SK-N-SH treated with all-trans-retinoic acid at 6 μM for 48 hours (cell line): Measurements from ENCODE around the gene LRRC58.
A peak's percentile ranks its signal among the peaks of the same experiment; 100 is the strongest.

Experiments
- BACH2 ChIP-seq: fragments of 250-450 bp; sonication (Bioruptor Pico); IDR thresholded peaks from 2 replicates; pipeline ENCODE4 v1.9.0; 2021; ENCODE audit warnings: mild to moderate bottlenecking, borderline replicate concordance
- CREB5 ChIP-seq: fragments of 250-450 bp; sonication (Bioruptor Pico); IDR thresholded peaks from 2 replicates; pipeline ENCODE4 v1.5.1; 2020; ENCODE audit warnings: low read depth, mild to moderate bottlenecking, moderate library complexity
- CSDC2 ChIP-seq: fragments of 250-450 bp; sonication (Bioruptor Pico); IDR thresholded peaks from 2 replicates; pipeline ENCODE4 v1.5.0; 2020; ENCODE audit warnings: mild to moderate bottlenecking, moderate library complexity
- OSR1 ChIP-seq: fragments of 250-450 bp; sonication (Bioruptor Pico); IDR thresholded peaks from 2 replicates; pipeline ENCODE4 v1.8.0; 2022; ENCODE audit warnings: moderate library complexity, mild to moderate bottlenecking, inconsistent platforms
- PATZ1 ChIP-seq: fragments of 250-450 bp; sonication (Bioruptor Pico); IDR thresholded peaks from 2 replicates; pipeline ENCODE4 v1.8.0; 2020; ENCODE audit warnings: mild to moderate bottlenecking, moderate library complexity, borderline replicate concordance
- POU6F1 ChIP-seq: fragments of 250-450 bp; sonication (Bioruptor Pico); IDR thresholded peaks from 2 replicates; pipeline ENCODE4 v1.8.0; 2021; ENCODE audit warnings: low read depth, mild to moderate bottlenecking, moderate library complexity, borderline replicate concordance
- TCF4 ChIP-seq: fragments of 250-450 bp; sonication (Bioruptor Pico); IDR thresholded peaks from 2 replicates; pipeline ENCODE4 v1.8.0; 2021; ENCODE audit warnings: mild to moderate bottlenecking, moderate library complexity, borderline replicate concordance
- TSHZ2 ChIP-seq: fragments of 250-450 bp; sonication (Bioruptor Pico); IDR thresholded peaks from 2 replicates; pipeline ENCODE4 v1.5.0; 2020; ENCODE audit warnings: mild to moderate bottlenecking, moderate library complexity
- ZC3H10 ChIP-seq: fragments of 250-450 bp; sonication (Bioruptor Pico); IDR thresholded peaks from 2 replicates; pipeline ENCODE4 v1.5.1; 2021; ENCODE audit warnings: mild to moderate bottlenecking, moderate library complexity
- ZFP3 ChIP-seq: fragments of 250-450 bp; sonication (Bioruptor Pico); IDR thresholded peaks from 2 replicates; pipeline ENCODE4 v1.5.0; 2020; ENCODE audit warnings: mild to moderate bottlenecking, moderate library complexity
- ZFP30 ChIP-seq: fragments of 450-650 bp; formaldehyde crosslinking; IDR thresholded peaks from 2 replicates; pipeline ENCODE4 v1.5.0; 2022; ENCODE audit warnings: mild to moderate bottlenecking, moderate library complexity
- TF ChIP-seq, protein P1 (sequence below): fragments of 250-450 bp; sonication (Bioruptor Pico); IDR thresholded peaks from 2 replicates; pipeline ENCODE4 v1.5.1; 2021; ENCODE audit warnings: mild to moderate bottlenecking, moderate library complexity

DNA sequence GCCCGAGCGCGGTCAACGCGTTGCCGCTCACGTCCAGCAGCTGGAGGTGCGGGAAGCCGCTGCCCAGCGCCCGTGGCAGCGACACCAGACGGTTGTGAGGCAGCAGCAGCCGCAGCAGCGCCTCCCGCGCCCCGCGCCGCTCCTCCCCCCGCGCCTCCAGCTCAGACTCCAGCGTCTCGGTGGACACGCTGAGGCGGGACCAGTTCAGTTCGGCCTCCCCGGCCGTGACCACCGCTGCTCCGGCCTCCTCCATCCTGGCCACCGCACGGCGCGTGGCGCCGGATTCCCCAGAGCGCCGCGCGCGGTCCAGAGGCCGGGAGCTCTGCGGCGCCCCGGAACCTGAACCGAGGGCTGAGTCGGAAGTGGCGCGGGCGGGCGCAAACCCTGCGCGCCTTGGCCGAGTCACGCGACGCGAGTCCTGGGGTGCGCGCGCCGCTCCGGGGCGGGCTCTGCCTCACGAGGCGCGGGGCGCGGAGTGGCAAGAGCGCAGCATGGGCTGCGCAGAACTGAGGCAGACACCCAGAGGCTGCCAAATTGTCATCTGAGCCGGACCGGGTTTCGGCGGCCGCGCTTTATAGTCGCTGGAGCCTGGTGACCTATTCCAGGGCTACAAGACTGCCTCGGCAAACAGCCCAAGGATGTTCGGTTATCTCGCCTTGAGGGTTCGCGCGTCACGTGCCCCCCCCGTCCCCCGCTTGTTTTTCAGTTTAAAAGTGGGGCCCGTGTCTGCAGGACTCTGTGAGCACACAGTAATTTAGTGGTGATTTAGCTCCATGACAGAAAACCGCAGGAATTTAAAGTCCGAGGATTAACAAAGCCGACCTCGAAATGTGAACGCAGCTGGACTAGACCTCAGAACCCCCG, at the start of gene LRRC58:
- TF ChIP-seq CSDC2 (CRISPR knock-in tag) = no peak
- TF ChIP-seq ZC3H10 = no peak
- 0 out of 2 replicates have a peak, but pooled peaks have one; percentile 14 for TF ChIP-seq ZFP3 (CRISPR knock-in tag)
- TF ChIP-seq PATZ1 (CRISPR knock-in tag) = peak; percentile 37; the same call in 1 of the 2 replicates
- TF ChIP-seq OSR1 = no peak
- TF ChIP-seq, protein P1, sequence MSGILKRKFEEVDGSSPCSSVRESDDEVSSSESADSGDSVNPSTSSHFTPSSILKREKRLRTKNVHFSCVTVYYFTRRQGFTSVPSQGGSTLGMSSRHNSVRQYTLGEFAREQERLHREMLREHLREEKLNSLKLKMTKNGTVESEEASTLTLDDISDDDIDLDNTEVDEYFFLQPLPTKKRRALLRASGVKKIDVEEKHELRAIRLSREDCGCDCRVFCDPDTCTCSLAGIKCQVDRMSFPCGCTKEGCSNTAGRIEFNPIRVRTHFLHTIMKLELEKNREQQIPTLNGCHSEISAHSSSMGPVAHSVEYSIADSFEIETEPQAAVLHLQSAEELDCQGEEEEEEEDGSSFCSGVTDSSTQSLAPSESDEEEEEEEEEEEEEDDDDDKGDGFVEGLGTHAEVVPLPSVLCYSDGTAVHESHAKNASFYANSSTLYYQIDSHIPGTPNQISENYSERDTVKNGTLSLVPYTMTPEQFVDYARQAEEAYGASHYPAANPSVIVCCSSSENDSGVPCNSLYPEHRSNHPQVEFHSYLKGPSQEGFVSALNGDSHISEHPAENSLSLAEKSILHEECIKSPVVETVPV (CRISPR knock-in tag) = no peak
- no peak for TF ChIP-seq ZFP30 (CRISPR knock-in tag)
- TF ChIP-seq TSHZ2 (CRISPR knock-in tag) = 0 out of 2 replicates have a peak, but pooled peaks have one; percentile 24
- TF ChIP-seq CREB5 = no peak
- no peak for TF ChIP-seq POU6F1 (CRISPR knock-in tag)
- TF ChIP-seq TCF4 (CRISPR knock-in tag) = no peak
- no peak for TF ChIP-seq BACH2 (CRISPR knock-in tag)
